ENCODE results near the gene GOLGA8M.
"Not testable (repeated sequence)": the region's sequence is repeated elsewhere in the genome, so short reads cannot be mapped to it uniquely, and the experiment has no call there.

DNA sequence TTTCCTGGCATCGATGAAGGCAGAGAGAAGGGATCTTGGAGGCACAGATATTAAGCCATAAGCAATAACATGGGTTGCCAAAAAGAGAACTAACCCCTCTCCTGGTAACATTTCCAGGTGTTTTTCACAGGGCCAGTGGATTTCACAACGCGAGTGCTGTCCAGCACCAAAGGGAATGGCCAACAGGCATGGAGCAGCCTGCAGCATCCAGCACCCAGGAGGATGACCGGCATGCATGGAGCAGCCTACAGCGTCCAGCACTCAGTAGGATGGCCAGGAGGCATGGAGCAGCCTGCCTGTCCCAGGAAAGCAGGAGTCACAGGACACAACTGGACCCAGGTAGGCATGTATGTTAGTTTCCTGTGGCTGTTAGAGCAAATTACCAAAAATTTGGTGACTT is 11.8 kb upstream of the GOLGA8M start:
- not testable (repeated sequence) for TF ChIP-seq EZH2 (IDR thresholded peaks at IDR 0.05; ENCODE audit: borderline replicate concordance, low read length)
- TF ChIP-seq, protein P1, sequence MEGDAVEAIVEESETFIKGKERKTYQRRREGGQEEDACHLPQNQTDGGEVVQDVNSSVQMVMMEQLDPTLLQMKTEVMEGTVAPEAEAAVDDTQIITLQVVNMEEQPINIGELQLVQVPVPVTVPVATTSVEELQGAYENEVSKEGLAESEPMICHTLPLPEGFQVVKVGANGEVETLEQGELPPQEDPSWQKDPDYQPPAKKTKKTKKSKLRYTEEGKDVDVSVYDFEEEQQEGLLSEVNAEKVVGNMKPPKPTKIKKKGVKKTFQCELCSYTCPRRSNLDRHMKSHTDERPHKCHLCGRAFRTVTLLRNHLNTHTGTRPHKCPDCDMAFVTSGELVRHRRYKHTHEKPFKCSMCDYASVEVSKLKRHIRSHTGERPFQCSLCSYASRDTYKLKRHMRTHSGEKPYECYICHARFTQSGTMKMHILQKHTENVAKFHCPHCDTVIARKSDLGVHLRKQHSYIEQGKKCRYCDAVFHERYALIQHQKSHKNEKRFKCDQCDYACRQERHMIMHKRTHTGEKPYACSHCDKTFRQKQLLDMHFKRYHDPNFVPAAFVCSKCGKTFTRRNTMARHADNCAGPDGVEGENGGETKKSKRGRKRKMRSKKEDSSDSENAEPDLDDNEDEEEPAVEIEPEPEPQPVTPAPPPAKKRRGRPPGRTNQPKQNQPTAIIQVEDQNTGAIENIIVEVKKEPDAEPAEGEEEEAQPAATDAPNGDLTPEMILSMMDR (conservative IDR thresholded peaks at IDR 0.05 in 1 of 2, IDR thresholded peaks at IDR 0.05 in 1 of 2; ENCODE audit: extremely low read depth in 1 of 2, insufficient read depth in 1 of 2, low read depth in 1 of 2, low read length in 2 of 2), result not testable (repeated sequence)

Measured in mammary epithelial cell (primary cell).